ENCODE data around the gene RAI14. TPM values are rescaled to one million over a fixed set of nuclear protein-coding genes. Genes with fewer than 3 reads are reported as not detected.

RAI14 gene
- total RNA-seq, 4 donors from 2014 or later = 16.4 to 32.2 (median 18.8) TPM

GRCh38 chr5:34674187-34674586 is 18.1 kb downstream of the RAI14 start:
- no peak for TF ChIP-seq CTCF (IDR thresholded peaks at IDR 0.05)
- peak; percentile 73 for ATAC-seq (ENCODE audit: low FRiP score)

GRCh38 chr5:34675857-34676256 is 19.7 kb downstream of the RAI14 start:
- TF ChIP-seq CTCF (IDR thresholded peaks at IDR 0.05) = no peak
- DNase-seq (ENCODE audit: low spot score) = no peak
- ATAC-seq (ENCODE audit: low FRiP score) = no peak

More at GRCh38 chr5:34674187-34674586, 18.1 kb downstream of the RAI14 start:
- DNase-seq (ENCODE audit: low spot score) = no peak

GRCh38 chr5:34676416-34676815 is 20.3 kb downstream of the RAI14 start:
- DNase-seq (ENCODE audit: low spot score) (no peak), ATAC-seq (ENCODE audit: low FRiP score) (peak; percentile 41)
- TF ChIP-seq CTCF (IDR thresholded peaks at IDR 0.05) = no peak

GRCh38 chr5:34677428-34677827 is 21.3 kb downstream of the RAI14 start:
- DNase-seq (ENCODE audit: low spot score) = no peak
- no peak for TF ChIP-seq CTCF (IDR thresholded peaks at IDR 0.05)
- ATAC-seq (ENCODE audit: low FRiP score) = no peak

- no peak for TF ChIP-seq CTCF (IDR thresholded peaks at IDR 0.05)
- no peak for ATAC-seq (ENCODE audit: low FRiP score)
- no peak for DNase-seq (ENCODE audit: low spot score)
Measured at GRCh38 chr5:34680896-34681295, 24.8 kb downstream of the RAI14 start.

- TF ChIP-seq CTCF (IDR thresholded peaks at IDR 0.05) = no peak
- DNase-seq (ENCODE audit: low spot score) (no peak), ATAC-seq (ENCODE audit: low FRiP score) (no peak)
Measured at GRCh38 chr5:34682926-34683623, 26.9 kb downstream of the RAI14 start.

- TF ChIP-seq CTCF (IDR thresholded peaks at IDR 0.05) = no peak
- ATAC-seq (ENCODE audit: low FRiP score) = no peak
- no peak for DNase-seq (ENCODE audit: low spot score)
Measured at GRCh38 chr5:34684281-34684979, 28.3 kb downstream of the RAI14 start.

All from omental fat pad (tissue), 4 donors.